HepG2 (cell line): Measurements from ENCODE around the gene DHX16. TPM values are rescaled to one million over a fixed set of nuclear protein-coding genes. Genes with fewer than 3 reads are reported as not detected.

Experiments used
- BCL6 ChIP-seq: IDR thresholded peaks from 2 replicates; pipeline ENCODE4 v1.6.1; 2016; ENCODE audit warnings: missing genetic modification reagents, missing compliant biosample characterization
- CCDC6 ChIP-seq: sonication (generic); formaldehyde crosslinking; IDR thresholded peaks from 2 replicates; pipeline ENCODE4 v1.8.1; 2022; ENCODE audit warnings: mild to moderate bottlenecking, missing genetic modification reagents, moderate library complexity
- E2F2 ChIP-seq: sonication (generic); formaldehyde crosslinking; IDR thresholded peaks from 2 replicates; pipeline ENCODE4 v1.4.0; 2020; ENCODE audit warnings: missing genetic modification reagents, borderline replicate concordance
- ELF1 ChIP-seq: sonication (generic); formaldehyde crosslinking; IDR thresholded peaks from 2 replicates; pipeline ENCODE4 v1.4.0; 2020; ENCODE audit warnings: missing genetic modification reagents
- ERF ChIP-seq: IDR thresholded peaks from 2 replicates; pipeline ENCODE4 v1.6.1; 2018; ENCODE audit warnings: missing biosample characterization, missing genetic modification reagents
- GABPB1 ChIP-seq: IDR thresholded peaks from 2 replicates; pipeline ENCODE4 v1.6.1; 2016; ENCODE audit warnings: mild to moderate bottlenecking, missing genetic modification reagents, moderate library complexity, missing compliant biosample characterization
- IRF2 ChIP-seq: IDR thresholded peaks from 2 replicates; pipeline ENCODE4 v1.6.1; 2018; ENCODE audit warnings: missing genetic modification reagents, missing compliant biosample characterization
- SOX13 ChIP-seq, 3 experiments: fragments of 450-650 bp in 1 of 3; sonication (generic) in 1 of 3; formaldehyde crosslinking in 1 of 3; IDR thresholded peaks in 2 of 3; conservative IDR thresholded peaks in 1 of 3; 2 replicates each; pipeline versions ENCODE4 v1.5.0 to v1.6.1; 2016 to 2020; ENCODE audit warnings: antibody characterized with exemption in 1 of 3, mild to moderate bottlenecking in 1 of 3, missing compliant biosample characterization in 1 of 3, missing genetic modification reagents in 1 of 3, moderate library complexity in 1 of 3
- SRSF4 ChIP-seq: fragments of 200-400 bp; formaldehyde crosslinking; IDR thresholded peaks from one replicate; pipeline ENCODE4 v1.6.1; 2018; ENCODE audit warnings: mild to moderate bottlenecking, low read depth, low read length, moderate library complexity; ENCODE audit not compliant: poor library complexity, severe bottlenecking
- SRY ChIP-seq: sonication (generic); formaldehyde crosslinking; IDR thresholded peaks from 2 replicates; pipeline ENCODE4 v1.8.0; 2022; ENCODE audit warnings: mild to moderate bottlenecking, missing genetic modification reagents
- TCF7 ChIP-seq: sonication (generic); IDR thresholded peaks from 2 replicates; pipeline ENCODE4 v1.6.1; 2016; ENCODE audit warnings: antibody characterized with exemption, low read depth
- ZBTB40 ChIP-seq, 2 experiments: fragments of 450-650 bp in 1 of 2; sonication (generic) in 1 of 2; formaldehyde crosslinking in 1 of 2; IDR thresholded peaks; 2 replicates each; pipeline versions ENCODE4 v1.6.1 to v1.8.0; 2016 to 2022; ENCODE audit warnings: antibody characterized with exemption in 1 of 2, mild to moderate bottlenecking in 1 of 2, missing genetic modification reagents in 1 of 2
- ZFP36L1 ChIP-seq: sonication (generic); formaldehyde crosslinking; IDR thresholded peaks from 2 replicates; pipeline ENCODE4 v1.8.0; 2022; ENCODE audit warnings: mild to moderate bottlenecking, missing genetic modification reagents, moderate library complexity
- polyA plus RNA-seq, 8 experiments: library from polyadenylated mRNA; depleted of rRNA in 3 of 8; stranded (reverse) in 7 of 8; unstranded in 1 of 8; fragments of >200 nt; fragmentation: Illumina TruSeq in 4 of 8; extraction: Trizol in 4 of 8; gene quantifications; 2 replicates each; pipeline versions ENCODE4 v1.2.1 to v1.2.3, GENCODE V29; 2011 to 2016; ENCODE audit warnings: low read depth in 4 of 8, missing spikeins in 1 of 8, mixed read lengths in 1 of 8; ENCODE audit not compliant: insufficient read depth in 1 of 8
- total RNA-seq, 5 experiments: library from RNA; depleted of rRNA; stranded (reverse); fragments of >200 nt; fragmentation: Illumina TruSeq; extraction: Trizol; gene quantifications; 2 replicates each; pipeline ENCODE4 v1.2.3, GENCODE V29; 2016; ENCODE audit warnings: low read depth in 1 of 5
- TF ChIP-seq, protein P1 (sequence below): IDR thresholded peaks from 2 replicates; pipeline ENCODE4 v1.6.1; 2016; ENCODE audit warnings: control low read depth

The DHX16 gene
- total and polyA plus RNA-seq, 2 of the 13 experiments (the other 11 are each of a cell fraction or from before 2014, with no cell fraction given): 57.0 to 58.5 TPM

DNA sequence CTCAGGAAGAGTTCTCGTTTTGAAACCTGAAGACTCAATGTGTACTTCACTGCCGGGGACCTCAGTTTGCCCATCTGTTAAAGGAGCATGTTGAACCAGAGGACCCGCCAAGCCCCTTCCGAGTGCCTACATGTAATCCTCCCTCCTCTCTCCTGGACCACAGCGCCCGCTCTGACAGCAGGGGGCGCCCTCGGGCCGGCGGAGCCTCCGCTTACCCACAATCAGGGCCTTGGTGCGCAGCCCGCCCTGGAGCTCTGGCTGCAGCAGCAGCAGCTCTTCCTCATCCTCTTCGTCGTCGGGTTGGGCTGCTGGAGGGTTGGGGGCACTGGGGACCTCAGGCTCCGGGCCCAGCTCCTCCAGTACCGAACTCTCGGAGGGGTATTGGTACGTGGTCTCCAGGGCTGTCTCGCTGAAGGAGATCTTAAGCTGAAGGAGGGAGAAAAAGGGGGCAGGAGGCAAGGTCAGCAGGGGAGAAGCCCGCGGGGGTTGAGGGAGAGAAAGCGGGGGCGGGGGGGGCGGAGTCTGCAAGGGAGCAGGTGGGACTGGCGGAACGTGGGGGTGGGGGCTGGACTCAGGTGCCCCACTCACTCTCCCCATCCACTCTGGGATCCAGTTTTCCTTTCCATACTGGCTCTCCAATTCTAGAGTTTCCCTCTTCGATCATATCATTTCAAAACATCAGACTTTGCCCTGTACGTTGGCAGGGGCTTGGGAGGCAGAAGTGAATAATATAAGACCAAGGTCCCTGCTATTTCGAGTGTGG is 6.3 kb upstream of the DHX16 start (continued):
- TF ChIP-seq ERF (CRISPR knock-in tag) (peak; percentile 76), ZBTB40 (IDR thresholded peaks at IDR 0.05) (no peak), ZBTB40 (CRISPR knock-in tag; IDR thresholded peaks at IDR 0.05) (no peak), E2F2 (CRISPR knock-in tag) (no peak), SOX13 (IDR thresholded peaks at IDR 0.05) (no peak), SOX13 (CRISPR knock-in tag; conservative IDR thresholded peaks at IDR 0.05 in 1 of 2, IDR thresholded peaks at IDR 0.05 in 1 of 2) (peak in 1 of 2 experiments; percentile 69; a peak in 1 of 4 replicates), IRF2 (CRISPR knock-in tag) (peak; percentile 89), ELF1 (CRISPR knock-in tag) (peak; percentile 66), SRSF4 (no peak), BCL6 (CRISPR knock-in tag) (peak; percentile 48; the same call in 1 of the 2 replicates), ZFP36L1 (no peak), GABPB1 (CRISPR knock-in tag) (peak; percentile 77), SRY (CRISPR knock-in tag) (peak; percentile 79; the same call in 1 of the 2 replicates), TCF7 (no peak), CCDC6 (CRISPR knock-in tag) (peak; percentile 90)
- TF ChIP-seq, protein P1, sequence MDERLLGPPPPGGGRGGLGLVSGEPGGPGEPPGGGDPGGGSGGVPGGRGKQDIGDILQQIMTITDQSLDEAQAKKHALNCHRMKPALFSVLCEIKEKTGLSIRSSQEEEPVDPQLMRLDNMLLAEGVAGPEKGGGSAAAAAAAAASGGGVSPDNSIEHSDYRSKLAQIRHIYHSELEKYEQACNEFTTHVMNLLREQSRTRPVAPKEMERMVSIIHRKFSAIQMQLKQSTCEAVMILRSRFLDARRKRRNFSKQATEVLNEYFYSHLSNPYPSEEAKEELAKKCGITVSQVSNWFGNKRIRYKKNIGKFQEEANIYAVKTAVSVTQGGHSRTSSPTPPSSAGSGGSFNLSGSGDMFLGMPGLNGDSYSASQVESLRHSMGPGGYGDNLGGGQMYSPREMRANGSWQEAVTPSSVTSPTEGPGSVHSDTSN: no peak
